Stimulated activated CD8-positive, alpha-beta memory T cell treated with anti-CD3 and anti-CD28 coated beads, Interleukin-4, amount 100 ng/mL, for 48 hours (primary cell): ENCODE data around the gene SHPK.

ENCODE experiments used
- DNase-seq: peaks from one replicate; pipeline ENCODE4 v3.0.0-alpha.2; 2020

Gene SHPK

GRCh38 chr17:3636154-3636907 lies at the start of gene SHPK, which contains the start of gene CTNS:
Gene SHPK (minus strand): TSS chr17:3636250. CDS start chr17:3636219, 31 bp downstream.
Gene CTNS (plus strand): TSS chr17:3636760. CDS start chr17:3640207, 3,447 bp downstream.
- DNase-seq = peak; percentile 96

GRCh38 chr17:3685174-3685573 lies 49.1 kb upstream of the SHPK start:
- no peak for DNase-seq

DNA sequence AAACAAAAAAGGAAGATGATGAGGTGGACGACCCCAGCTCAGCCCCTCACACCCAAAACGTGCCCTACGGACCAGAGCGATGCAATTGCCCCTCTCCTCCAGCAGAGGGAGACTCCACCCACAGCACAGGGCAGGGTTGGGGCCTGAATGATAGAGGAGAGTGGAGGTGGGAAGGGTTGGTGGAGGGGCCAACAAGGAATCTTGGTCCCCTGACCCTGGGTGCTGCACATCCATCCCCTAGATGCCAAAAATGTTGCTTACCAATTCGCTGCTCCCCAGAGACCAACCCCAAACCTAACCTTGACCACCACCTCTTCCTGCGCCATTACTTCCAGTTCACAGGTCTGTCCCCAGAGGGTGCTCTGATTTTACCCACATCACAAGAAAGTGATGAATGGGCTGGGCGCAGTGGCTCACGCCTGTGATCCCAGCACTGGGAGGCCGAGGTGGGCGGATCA lies 47.0 kb upstream of the SHPK start:
- DNase-seq = peak; percentile 74

DNA sequence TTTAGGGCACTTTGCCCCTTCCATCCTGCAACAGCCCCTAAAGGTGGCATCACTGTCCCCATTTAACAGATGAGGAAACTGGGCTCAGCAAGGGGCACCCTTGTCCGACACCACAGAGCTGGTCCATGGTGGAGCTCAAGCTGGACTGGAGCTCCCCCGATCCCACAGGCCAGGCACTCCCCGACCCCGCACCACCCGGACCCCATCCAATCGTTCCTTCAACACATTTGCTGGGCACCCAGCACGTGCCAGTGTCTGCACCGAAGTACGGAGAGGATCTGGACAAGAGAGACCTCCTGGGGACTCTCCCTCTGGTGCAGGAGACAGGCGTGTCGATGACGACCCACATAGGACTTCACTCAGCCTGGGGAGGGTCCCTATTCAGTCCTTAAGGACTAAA lies 46.0 kb upstream of the SHPK start:
- no peak for DNase-seq

DNA sequence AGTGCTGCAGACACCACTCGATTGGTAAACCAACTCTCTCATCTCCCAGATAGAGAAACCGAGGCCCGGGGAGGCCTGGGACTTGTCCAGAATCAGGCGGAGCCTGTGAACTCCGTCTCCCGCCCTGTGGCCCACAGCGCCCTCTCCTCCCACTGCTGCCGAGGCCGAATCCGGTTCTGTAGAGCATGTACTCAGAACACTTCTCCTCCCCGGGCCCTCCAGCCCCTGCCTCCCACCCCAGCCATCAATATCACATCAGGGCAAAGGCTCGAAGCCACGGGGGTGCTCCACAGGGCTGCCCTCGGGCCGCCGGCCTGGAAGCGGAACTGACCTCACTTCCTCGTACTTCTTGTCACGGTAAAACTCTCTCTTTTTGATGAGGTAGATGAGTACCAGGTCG lies 45.5 kb upstream of the SHPK start:
- no peak for DNase-seq

DNA sequence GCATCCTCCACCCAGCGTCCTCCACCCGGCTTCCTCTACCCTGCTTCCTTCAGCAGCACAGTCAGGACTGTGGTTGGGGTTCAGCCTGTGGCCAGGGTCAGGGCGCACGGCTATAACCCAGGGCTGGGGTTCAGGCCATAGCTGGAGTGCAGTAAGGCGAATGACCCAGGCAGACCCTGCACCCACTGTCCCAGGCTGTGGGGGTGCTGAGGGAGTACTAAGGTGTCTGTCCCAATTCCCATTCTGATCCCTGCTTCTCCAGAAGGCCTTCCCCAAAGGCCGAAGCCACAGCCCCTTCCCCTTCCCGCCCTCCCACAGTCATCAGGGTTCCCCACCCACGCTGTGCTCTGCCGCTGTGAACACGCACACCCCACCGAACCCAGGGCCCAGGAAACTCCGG lies 45.0 kb upstream of the SHPK start:
- DNase-seq = no peak

DNA sequence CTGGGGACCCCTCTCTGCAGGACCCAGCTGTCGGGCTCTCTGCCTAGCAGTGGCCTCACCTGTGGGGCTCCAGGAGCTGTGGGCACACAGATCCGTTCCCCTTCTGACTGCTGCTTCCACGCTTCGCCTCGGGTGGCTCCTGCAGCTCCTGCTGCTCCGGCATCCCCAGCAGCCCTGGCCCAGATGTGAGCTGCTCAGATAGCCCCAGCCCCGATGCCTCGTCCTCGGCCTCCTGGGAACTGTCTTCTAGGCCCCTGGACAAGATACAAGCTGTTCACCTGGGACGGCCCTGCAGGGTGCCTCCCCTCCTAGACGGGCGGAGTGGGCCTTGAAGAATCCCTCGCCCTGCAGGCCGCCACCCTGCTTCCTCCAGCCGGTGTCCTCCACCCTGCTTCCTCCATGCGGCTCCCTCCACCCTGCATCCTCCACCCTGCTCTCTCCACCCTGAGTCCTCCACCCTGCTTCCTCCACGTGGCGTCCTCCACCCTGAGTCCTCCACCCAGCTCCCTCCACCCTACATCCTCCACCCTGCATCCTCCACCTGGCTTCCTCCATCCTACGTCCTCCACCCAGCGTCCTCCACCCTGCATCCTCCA lies 43.6 kb upstream of the SHPK start:
- no peak for DNase-seq

GRCh38 chr17:3678821-3679530 lies 42.9 kb upstream of the SHPK start:
- DNase-seq = no peak

- no peak for DNase-seq
Measured at GRCh38 chr17:3678095-3678820, 42.2 kb upstream of the SHPK start.

GRCh38 chr17:3675886-3676285 lies 39.8 kb upstream of the SHPK start:
- DNase-seq = no peak

GRCh38 chr17:3672571-3672970 lies 36.5 kb upstream of the SHPK start:
- DNase-seq = no peak

GRCh38 chr17:3669548-3669947 lies 33.5 kb upstream of the SHPK start:
- no peak for DNase-seq

DNA sequence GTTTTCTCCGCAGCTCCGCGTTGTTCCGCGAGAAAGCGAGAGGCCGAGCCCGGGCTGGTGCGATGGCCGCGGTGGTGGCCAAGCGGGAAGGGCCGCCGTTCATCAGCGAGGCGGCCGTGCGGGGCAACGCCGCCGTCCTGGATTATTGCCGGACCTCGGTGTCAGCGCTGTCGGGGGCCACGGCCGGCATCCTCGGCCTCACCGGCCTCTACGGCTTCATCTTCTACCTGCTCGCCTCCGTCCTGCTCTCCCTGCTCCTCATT lies 33.0 kb upstream of the SHPK start:
- no peak for DNase-seq

- peak; percentile 99 for DNase-seq
Measured at GRCh38 chr17:3668279-3669084, 32.4 kb upstream of the SHPK start, which contains the start of the genes EMC6 and TAX1BP3. Gene EMC6 (plus strand): TSS chr17:3668812. CDS start chr17:3669147, 335 bp downstream. Gene TAX1BP3 (minus strand): TSS chr17:3668578. CDS start chr17:3668526, 52 bp downstream.

GRCh38 chr17:3667366-3668278 lies 31.6 kb upstream of the SHPK start:
- DNase-seq = peak; percentile 36

GRCh38 chr17:3666516-3666915 lies 30.5 kb upstream of the SHPK start:
- DNase-seq = no peak

DNA sequence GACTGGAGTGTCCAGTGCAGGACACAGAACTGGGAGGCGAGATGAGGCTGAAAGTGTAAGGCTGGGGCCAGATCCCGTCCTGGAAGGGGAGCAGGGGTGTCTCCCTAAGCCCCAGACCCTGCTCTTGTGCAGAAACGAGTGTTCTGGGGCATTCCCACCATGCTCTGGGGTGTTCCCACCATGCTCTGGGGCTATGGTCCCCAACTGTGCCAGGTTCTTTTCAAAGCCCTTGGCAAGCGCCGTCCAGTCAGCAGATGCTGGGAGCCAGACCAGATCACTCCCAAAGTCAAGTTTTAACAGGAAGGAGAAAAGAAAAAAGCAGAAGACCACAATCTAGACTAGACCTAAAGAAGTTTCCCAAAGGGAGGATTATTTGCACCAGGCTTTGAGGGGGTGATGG lies 29.8 kb upstream of the SHPK start:
- DNase-seq = no peak

DNA sequence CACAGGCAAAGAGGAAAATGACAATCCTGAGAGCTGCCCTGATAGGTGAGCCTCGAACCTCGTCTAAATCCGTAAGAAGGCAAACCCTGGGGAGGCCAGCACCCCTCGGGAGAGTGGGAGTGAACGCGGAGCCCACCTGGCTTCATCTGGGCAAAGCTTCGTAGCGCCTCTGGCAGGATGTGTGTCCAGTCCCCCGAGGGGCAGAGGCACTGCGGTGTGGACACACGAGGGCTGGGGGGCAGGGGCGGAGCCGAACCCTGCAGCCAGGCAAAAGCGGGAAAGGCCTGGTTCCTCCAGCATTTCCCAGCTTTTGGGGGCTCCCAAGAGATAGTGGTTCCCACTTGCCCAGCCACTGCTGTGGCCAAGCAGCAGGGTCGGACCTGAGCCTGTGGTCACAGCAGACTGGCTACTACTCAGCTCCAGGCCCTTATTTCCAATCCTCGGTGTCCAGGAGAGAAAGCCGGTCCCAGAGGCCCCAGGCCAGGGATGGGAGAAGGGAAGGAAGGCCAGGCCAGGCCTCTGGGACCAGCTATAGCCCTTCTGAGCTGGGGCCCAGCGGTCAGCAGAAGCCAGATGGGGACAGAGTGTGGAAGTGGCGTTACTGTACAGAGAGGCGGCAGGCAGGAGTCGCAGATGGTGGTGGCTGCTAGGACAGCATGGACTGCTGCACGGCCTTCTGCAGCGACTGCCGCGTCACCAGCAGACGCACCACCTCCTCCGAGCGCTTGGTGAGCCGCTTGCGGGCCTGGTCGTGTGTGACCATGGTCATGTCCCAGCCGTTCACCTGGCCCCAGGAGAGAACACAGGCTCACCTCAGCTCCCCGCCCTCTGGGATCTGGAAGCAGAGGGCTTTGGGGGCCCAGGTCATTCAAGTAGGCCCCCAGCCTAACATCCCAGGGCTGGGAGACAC lies 27.3 kb upstream of the SHPK start:
- no peak for DNase-seq

DNA sequence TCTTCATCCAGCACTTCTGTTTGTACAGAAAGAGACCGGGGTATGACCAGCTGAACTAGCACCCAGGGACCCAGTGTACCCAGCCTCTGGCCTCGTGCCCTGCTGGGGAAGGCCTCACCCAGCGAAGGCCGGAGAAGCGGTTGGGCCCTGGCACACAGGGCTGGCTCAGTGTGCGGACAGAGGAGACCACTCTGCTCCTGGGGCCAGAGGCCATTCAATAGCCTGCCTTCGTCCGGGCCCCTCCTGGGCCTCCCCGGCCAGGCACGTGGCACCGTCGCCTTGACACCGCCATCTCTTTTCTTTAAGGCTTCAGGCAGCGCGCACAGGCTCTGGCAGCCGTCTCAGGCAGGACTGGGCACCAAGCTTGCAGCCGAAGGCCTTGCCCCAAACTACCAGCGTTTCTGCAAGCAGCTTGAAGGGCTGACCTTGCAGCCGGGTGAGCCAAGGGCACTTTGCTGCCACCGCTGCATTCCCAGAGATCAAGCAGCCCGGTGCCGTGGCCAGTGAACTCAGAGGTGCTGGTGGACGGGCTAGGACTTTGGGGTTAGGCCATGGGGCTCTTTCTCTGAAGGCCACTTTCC lies 24.4 kb upstream of the SHPK start:
- DNase-seq = no peak
